HepG2 (cell line): ENCODE measurements around the gene PARVB. TPM values are rescaled to one million over a fixed set of nuclear protein-coding genes. Genes with fewer than 3 reads are reported as not detected.

Experiments used
- ATAC-seq: fragments of 200-7000 bp; cut with Tn5 transposase; 3 replicates; pipeline ENCODE4 v1.9.1; 2020; ENCODE audit warnings: mild to moderate bottlenecking, moderate library complexity
- BruUV-seq: library from RNA; stranded (reverse); fragments of 400-500 nt; replicated peaks from 2 replicates; lab custom pipeline; 2021; lab: Mats Ljungman, UMichigan
- CTCF ChIA-PET: fragments of 300-600 bp; formaldehyde crosslinking; extraction: SDS; loops from one replicate; lab custom pipeline; 2021; ENCODE audit warnings: low total read pairs, inconsistent platforms, low intra/inter-chr PET ratio; lab: Yijun Ruan, JAX
- POLR2A ChIA-PET: fragments of 350-600 bp; sonication (Branson Sonifier 250); formaldehyde crosslinking; loops from one replicate; lab custom pipeline; 2020; ENCODE audit warnings: antibody characterized with exemption, inconsistent platforms; lab: Yijun Ruan, JAX
- DNase-seq: peaks from one replicate; pipeline ENCODE4 v3.0.0-alpha.2; 2015; ENCODE audit warnings: low spot score
- FAIRE-seq: peaks from 3 replicates; lab custom pipeline; 2011; peaks lifted over from hg19 to GRCh38; lab: Jason Lieb, UNC
- H2AFZ ChIP-seq: one replicate; pipeline ENCODE4 v1.6.1; 2011; ENCODE audit warnings: low read length, inconsistent platforms
- H3K27ac ChIP-seq: fragments of 300-600 bp; 3 replicates; pipeline ENCODE4 v1.8.0; 2011; ENCODE audit warnings: mixed run types, mild to moderate bottlenecking, mixed read lengths, low read length, inconsistent platforms; ENCODE audit not compliant: insufficient read depth; ENCODE audit errors: extremely low read length
- H3K27me3 ChIP-seq, 2 experiments: fragments of 200-600 bp in 1 of 2; 2 replicates in 1 of 2; 3 replicates in 1 of 2; pipeline versions ENCODE4 v1.6.0 to v1.8.0; 2011; ENCODE audit warnings: low read length in 2 of 2, mild to moderate bottlenecking in 2 of 2, moderate library complexity in 2 of 2, inconsistent platforms in 1 of 2; ENCODE audit not compliant: insufficient read depth in 2 of 2, control insufficient read depth in 1 of 2
- H3K36me3 ChIP-seq, 2 experiments: fragments of 200-600 bp in 1 of 2; replicated peaks in 1 of 2; 2 replicates in 1 of 2; 3 replicates in 1 of 2; pipeline versions ENCODE4 v1.5.1 to v1.8.0; 2011; ENCODE audit warnings: low read length in 2 of 2, inconsistent platforms in 1 of 2; ENCODE audit not compliant: insufficient read depth in 2 of 2, control insufficient read depth in 1 of 2
- H3K4me1 ChIP-seq: 2 replicates; pipeline ENCODE4 v1.5.1; 2012; ENCODE audit warnings: low read length, inconsistent platforms; ENCODE audit not compliant: insufficient read depth
- H3K4me2 ChIP-seq: 2 replicates; pipeline ENCODE4 v1.6.0; 2011; ENCODE audit warnings: low read depth, low read length, inconsistent platforms
- H3K4me3 ChIP-seq, 3 experiments: fragments of 200-600 bp in 1 of 3; sonication (generic), shearing (Covaris generic) in 1 of 3; replicated peaks in 1 of 3; 2 replicates each; pipeline ENCODE4 v1.5.1; 2011 to 2016; ENCODE audit warnings: low read length in 3 of 3, inconsistent platforms in 2 of 3, low read depth in 2 of 3, mild to moderate bottlenecking in 2 of 3, control low read depth in 1 of 3, mixed read lengths in 1 of 3; ENCODE audit not compliant: insufficient read depth in 1 of 3
- H3K79me2 ChIP-seq: one replicate; pipeline ENCODE4 v1.6.1; 2011; ENCODE audit warnings: low read length, inconsistent platforms; ENCODE audit not compliant: insufficient read depth
- H3K9ac ChIP-seq: 2 replicates; pipeline ENCODE4 v1.6.0; 2011; ENCODE audit warnings: mild to moderate bottlenecking, low read depth, low read length, inconsistent platforms; ENCODE audit not compliant: insufficient read depth
- H3K9me3 ChIP-seq: 2 replicates; pipeline ENCODE4 v1.5.1; 2012; ENCODE audit warnings: mild to moderate bottlenecking, low read length
- H4K20me1 ChIP-seq: 2 replicates; pipeline ENCODE4 v1.6.0; 2011; ENCODE audit warnings: inconsistent platforms, mild to moderate bottlenecking, low read length, moderate library complexity; ENCODE audit not compliant: insufficient read depth
- ATF2 ChIP-seq: sonication (generic); formaldehyde crosslinking; IDR thresholded peaks from 2 replicates; pipeline ENCODE4 v1.4.0; 2020; ENCODE audit warnings: missing genetic modification reagents
- ATF6 ChIP-seq: sonication (generic); formaldehyde crosslinking; conservative IDR thresholded peaks from 2 replicates; pipeline ENCODE4 v1.4.0; 2020; ENCODE audit warnings: missing genetic modification reagents
- GATAD1 ChIP-seq: IDR thresholded peaks from 2 replicates; pipeline ENCODE4 v1.6.1; 2016; ENCODE audit warnings: missing genetic modification reagents, missing compliant biosample characterization
- REPIN1 ChIP-seq: sonication (generic); formaldehyde crosslinking; IDR thresholded peaks from 2 replicates; pipeline ENCODE4 v1.8.0; 2022; ENCODE audit warnings: missing genetic modification reagents, low read depth, mild to moderate bottlenecking, borderline replicate concordance
- TCF7L2 ChIP-seq: IDR thresholded peaks from 2 replicates; pipeline ENCODE4 v1.6.1; 2011; ENCODE audit warnings: mild to moderate bottlenecking, low read depth, low read length, moderate library complexity
- TOPORS ChIP-seq: sonication (generic); formaldehyde crosslinking; IDR thresholded peaks from 2 replicates; pipeline ENCODE4 v1.8.0; 2023; ENCODE audit warnings: mild to moderate bottlenecking, missing genetic modification reagents
- TRIM22 ChIP-seq: fragments of 450-650 bp; IDR thresholded peaks from 2 replicates; pipeline ENCODE4 v1.6.1; 2017
- ZNF138 ChIP-seq: sonication (generic); formaldehyde crosslinking; IDR thresholded peaks from 2 replicates; pipeline ENCODE4 v1.5.0; 2020; ENCODE audit warnings: mild to moderate bottlenecking, low read depth, missing genetic modification reagents
- ZNF225 ChIP-seq: sonication (generic); formaldehyde crosslinking; IDR thresholded peaks from 2 replicates; pipeline ENCODE4 v1.4.0; 2020; ENCODE audit warnings: mild to moderate bottlenecking, missing genetic modification reagents
- ZNF414 ChIP-seq: sonication (generic); formaldehyde crosslinking; IDR thresholded peaks from 2 replicates; pipeline ENCODE4 v1.5.0; 2020; ENCODE audit warnings: missing genetic modification reagents
- ZNF446 ChIP-seq: sonication (generic); formaldehyde crosslinking; IDR thresholded peaks from 2 replicates; pipeline ENCODE4 v1.5.0; 2020; ENCODE audit warnings: mild to moderate bottlenecking, missing genetic modification reagents
- ZNF460 ChIP-seq: sonication (generic); formaldehyde crosslinking; IDR thresholded peaks from 2 replicates; pipeline ENCODE4 v1.5.1; 2020; ENCODE audit warnings: missing genetic modification reagents, mild to moderate bottlenecking, borderline replicate concordance
- ZNF546 ChIP-seq: sonication (generic); formaldehyde crosslinking; conservative IDR thresholded peaks from 2 replicates; pipeline ENCODE4 v1.8.1; 2023; ENCODE audit warnings: mild to moderate bottlenecking, missing genetic modification reagents
- ZNF550 ChIP-seq: sonication (generic); formaldehyde crosslinking; IDR thresholded peaks from 2 replicates; pipeline ENCODE4 v1.4.0; 2020; ENCODE audit warnings: mild to moderate bottlenecking, missing genetic modification reagents, borderline replicate concordance
- ZNF597 ChIP-seq: sonication (generic); formaldehyde crosslinking; IDR thresholded peaks from 2 replicates; pipeline ENCODE4 v1.5.0; 2020; ENCODE audit warnings: missing genetic modification reagents
- ZNF660 ChIP-seq: sonication (generic); formaldehyde crosslinking; IDR thresholded peaks from 2 replicates; pipeline ENCODE4 v1.5.1; 2020; ENCODE audit warnings: mild to moderate bottlenecking, low read depth, missing genetic modification reagents, borderline replicate concordance
- ZNF879 ChIP-seq: sonication (generic); formaldehyde crosslinking; IDR thresholded peaks from 2 replicates; pipeline ENCODE4 v1.8.1; 2023; ENCODE audit warnings: missing genetic modification reagents
- WGBS: methylation state at CpG from one replicate; pipeline ENCODE4 v1.1.6; 2017; ENCODE audit warnings: low lambda C conversion rate; 5-methylcytosine and 5-hydroxymethylcytosine counted together
- in situ Hi-C: cut with HindIII; loops from 2 replicates; pipeline ENCODE4 v1.10.0; 2017; ENCODE audit warnings: low pct_unique_long_range_greater_than_20kb; ENCODE audit not compliant: extremely low pct_ligation_motif_present
- intact Hi-C: fragments of 100-400 bp; cut with micrococcal nuclease; formaldehyde crosslinking; loops from one replicate; pipeline ENCODE4 v1.10.0; 2022; ENCODE audit not compliant: unreplicated experiment
- polyA plus RNA-seq, 8 experiments: library from polyadenylated mRNA; depleted of rRNA in 3 of 8; stranded (reverse) in 7 of 8; unstranded in 1 of 8; fragments of >200 nt; fragmentation: Illumina TruSeq in 4 of 8; extraction: Trizol in 4 of 8; gene quantifications; 2 replicates each; pipeline versions ENCODE4 v1.2.1 to v1.2.3, GENCODE V29; 2011 to 2016; ENCODE audit warnings: low read depth in 4 of 8, missing spikeins in 1 of 8, mixed read lengths in 1 of 8; ENCODE audit not compliant: insufficient read depth in 1 of 8
- total RNA-seq, 5 experiments: library from RNA; depleted of rRNA; stranded (reverse); fragments of >200 nt; fragmentation: Illumina TruSeq; extraction: Trizol; gene quantifications; 2 replicates each; pipeline ENCODE4 v1.2.3, GENCODE V29; 2016; ENCODE audit warnings: low read depth in 1 of 5

Gene PARVB
- total and polyA plus RNA-seq, 2 of the 13 experiments (the other 11 are each of a cell fraction or from before 2014, with no cell fraction given): 0.11 to 0.15 TPM

GRCh38 chr22:44108806-44109385 lies 84.8 kb downstream of the PARVB start:
- intact Hi-C loops: no loop called here
- Histone ChIP-seq H3K79me2 (no peaks in the 10 kb centered on the region), H3K4me2 (no peak overlapping the region), H3K9ac (no peak overlapping the region), H4K20me1 (0 out of 2 replicates have a peak, but pooled peaks cover 2% of the 10 kb centered on the region), H3K27ac (no peak overlapping the region), H3K9me3 (no peaks in the 10 kb centered on the region), H3K4me3 (no peak overlapping the region), H3K4me1 (no peaks in the 10 kb centered on the region), H3K36me3 (no peaks in the 10 kb centered on the region), H2AFZ (no peak overlapping the region), H3K27me3 (no peaks in the 10 kb centered on the region; a peak in 2 of 5 replicates)
- DNase-seq (no peak), ATAC-seq (no peak), FAIRE-seq (no peak)
- 32% methylated on average over 14 of the region's 14 CpGs for WGBS
- POLR2A ChIA-PET: no interaction called here
- in situ Hi-C loops: no loop called here
- CTCF ChIA-PET: no interaction called here
- BruUV-seq: no TSS peak
- no peak for TF ChIP-seq ZNF879 (CRISPR knock-in tag)
- TF ChIP-seq ZNF546 (CRISPR knock-in tag): no peak
- no peak for TF ChIP-seq ZNF660 (CRISPR knock-in tag)
- no peak for TF ChIP-seq ZNF597 (CRISPR knock-in tag)
- no peak for TF ChIP-seq ZNF414 (CRISPR knock-in tag)
- no peak for TF ChIP-seq ATF2 (CRISPR knock-in tag)
- no peak for TF ChIP-seq ZNF225 (CRISPR knock-in tag)
- no peak for TF ChIP-seq GATAD1
- no peak for TF ChIP-seq ATF6 (CRISPR knock-in tag)
- no peak for TF ChIP-seq ZNF460
- no peak for TF ChIP-seq TCF7L2
- TF ChIP-seq TOPORS (CRISPR knock-in tag): no peak
- TF ChIP-seq ZNF446: no peak
- TF ChIP-seq TRIM22: no peak
- no peak for TF ChIP-seq ZNF550 (CRISPR knock-in tag)
- no peak for TF ChIP-seq ZNF138 (CRISPR knock-in tag)
- TF ChIP-seq REPIN1: no peak
